Esophagus (tissue), 2 donors: Measurements from ENCODE around the gene UTF1. TPM values are rescaled to one million over a fixed set of nuclear protein-coding genes. Genes with fewer than 3 reads are reported as not detected.

ENCODE experiments used
- H3K27ac ChIP-seq, 2 donors: one replicate each; pipeline ENCODE4 v1.5.1; 2013; ENCODE audit warnings: low read depth in 2 of 2, mild to moderate bottlenecking in 2 of 2, inconsistent platforms in 1 of 2, low read length in 1 of 2, moderate library complexity in 1 of 2
- H3K27me3 ChIP-seq, 2 donors: one replicate each; pipeline ENCODE4 v1.6.1; 2013; ENCODE audit warnings: low read length in 2 of 2, control low read depth in 1 of 2, mild to moderate bottlenecking in 1 of 2; ENCODE audit not compliant: insufficient read depth in 2 of 2, control insufficient read depth in 1 of 2
- H3K36me3 ChIP-seq, 2 donors: one replicate each; pipeline ENCODE4 v1.6.1; 2013; ENCODE audit warnings: low read length in 1 of 2; ENCODE audit not compliant: control insufficient read depth in 2 of 2, insufficient read depth in 2 of 2
- H3K4me1 ChIP-seq, 2 donors: one replicate each; pipeline ENCODE4 v1.6.1; 2013; ENCODE audit warnings: low read length in 1 of 2; ENCODE audit not compliant: control insufficient read depth in 2 of 2, insufficient read depth in 2 of 2
- H3K4me3 ChIP-seq, 2 donors: one replicate each; pipeline ENCODE4 v1.5.1; 2013; ENCODE audit warnings: low read length in 2 of 2, mild to moderate bottlenecking in 2 of 2, low read depth in 1 of 2, moderate library complexity in 1 of 2
- H3K9me3 ChIP-seq, 2 donors: one replicate each; pipeline ENCODE4 v1.6.1; 2013; ENCODE audit warnings: mild to moderate bottlenecking in 2 of 2, low read depth in 1 of 2, low read length in 1 of 2, moderate library complexity in 1 of 2; ENCODE audit not compliant: control insufficient read depth in 2 of 2, insufficient read depth in 1 of 2
- WGBS, 2 donors: extraction: QIAGEN DNeasy Blood & Tissue Kit; methylation state at CpG; one replicate each; pipeline ENCODE4 v1.1.7; 2013; 5-methylcytosine and 5-hydroxymethylcytosine counted together
- polyA plus RNA-seq, 2 donors: library from polyadenylated mRNA; stranded (reverse); fragments of 200-250 nt; gene quantifications; one replicate each; pipeline ENCODE4 v1.2.3, GENCODE V29; 2013
- donor health status: healthy with polysubstance abuse.
- donor health status: Bipolar disorder and iron deficiency.

UTF1 gene, protein sequence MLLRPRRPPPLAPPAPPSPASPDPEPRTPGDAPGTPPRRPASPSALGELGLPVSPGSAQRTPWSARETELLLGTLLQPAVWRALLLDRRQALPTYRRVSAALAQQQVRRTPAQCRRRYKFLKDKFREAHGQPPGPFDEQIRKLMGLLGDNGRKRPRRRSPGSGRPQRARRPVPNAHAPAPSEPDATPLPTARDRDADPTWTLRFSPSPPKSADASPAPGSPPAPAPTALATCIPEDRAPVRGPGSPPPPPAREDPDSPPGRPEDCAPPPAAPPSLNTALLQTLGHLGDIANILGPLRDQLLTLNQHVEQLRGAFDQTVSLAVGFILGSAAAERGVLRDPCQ
- polyA plus RNA-seq, result not detected

DNA sequence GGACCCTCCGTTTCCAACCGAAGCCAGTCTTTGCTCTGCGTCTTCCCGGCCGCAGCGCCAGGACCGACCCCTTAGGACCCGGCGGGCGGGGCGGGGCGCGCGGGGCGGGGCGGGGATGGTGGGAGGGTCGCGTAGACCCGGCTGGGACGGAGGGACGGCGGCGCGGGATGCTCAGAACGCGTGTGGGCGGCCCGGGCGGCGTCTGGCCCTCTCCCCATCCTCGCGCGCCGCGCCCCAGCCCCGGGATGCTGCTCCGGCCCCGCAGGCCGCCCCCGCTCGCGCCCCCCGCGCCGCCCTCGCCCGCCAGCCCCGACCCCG, at the start of gene UTF1:
TSS of gene UTF1 (plus strand) at position 174 of the 318 bp plus-strand sequence. CDS start at position 246, 72 bp downstream.
- Histone ChIP-seq H3K27ac (no peak within 1 kb of the TSS), H3K36me3 (no peaks in the 10 kb centered on the region), H3K9me3 (peaks cover 0 to 3% of the 10 kb centered on the region in 2 donors), H3K4me1 (peaks cover 0 to 6% of the 10 kb centered on the region in 2 donors), H3K27me3 (peaks cover 0 to 21% of the 10 kb centered on the region in 2 donors), H3K4me3 (no peak within 1 kb of the TSS)
- WGBS, 2 donors, result 2% methylated on average over 7 to 49 of the region's 49 CpGs

DNA sequence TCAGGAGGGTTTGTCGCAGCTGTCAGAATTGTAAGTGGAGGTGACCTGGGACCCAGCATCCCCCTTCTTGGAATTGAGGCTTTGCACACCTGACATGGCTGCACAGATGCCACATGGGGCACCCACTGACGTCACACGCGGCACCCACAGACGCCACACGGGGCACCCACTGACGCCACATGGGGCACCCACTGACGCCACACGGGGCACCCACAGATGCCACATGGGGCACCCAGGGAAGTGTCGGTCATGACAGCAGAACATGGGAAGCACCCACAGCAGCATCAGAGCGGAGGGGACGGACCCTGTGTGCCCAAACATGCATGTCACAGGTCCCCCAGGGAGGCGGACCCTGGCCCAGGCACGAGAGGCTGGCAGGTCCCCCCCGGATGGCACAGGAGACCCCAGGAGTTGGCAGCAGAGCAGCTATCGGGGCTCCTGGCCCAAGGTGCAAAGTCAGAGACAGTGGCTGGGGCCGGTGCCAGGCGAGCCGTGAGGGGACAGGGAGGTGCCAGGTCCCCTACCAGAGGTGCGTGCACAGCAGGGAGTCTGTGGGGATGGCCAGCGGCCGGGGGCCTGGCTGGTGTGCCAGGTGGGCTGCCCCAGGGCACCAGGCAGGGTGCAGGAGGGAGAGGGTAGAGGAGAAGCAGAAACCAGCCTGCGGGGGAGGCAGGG, 48.9 kb upstream of the UTF1 start:
- WGBS, 2 donors, result 86 to 87% methylated on average over 23 of the region's 23 CpGs
- peaks cover 2 to 4% of the 10 kb centered on the region in 2 donors for H3K4me1 ChIP-seq
- H3K9me3 ChIP-seq, result peaks cover 0 to 20% of the 10 kb centered on the region in 2 donors
- no peak overlapping the region for H3K27ac ChIP-seq
- H3K4me3 ChIP-seq, result no peak overlapping the region
- no peaks in the 10 kb centered on the region for H3K27me3 ChIP-seq
- no peaks in the 10 kb centered on the region for H3K36me3 ChIP-seq

DNA sequence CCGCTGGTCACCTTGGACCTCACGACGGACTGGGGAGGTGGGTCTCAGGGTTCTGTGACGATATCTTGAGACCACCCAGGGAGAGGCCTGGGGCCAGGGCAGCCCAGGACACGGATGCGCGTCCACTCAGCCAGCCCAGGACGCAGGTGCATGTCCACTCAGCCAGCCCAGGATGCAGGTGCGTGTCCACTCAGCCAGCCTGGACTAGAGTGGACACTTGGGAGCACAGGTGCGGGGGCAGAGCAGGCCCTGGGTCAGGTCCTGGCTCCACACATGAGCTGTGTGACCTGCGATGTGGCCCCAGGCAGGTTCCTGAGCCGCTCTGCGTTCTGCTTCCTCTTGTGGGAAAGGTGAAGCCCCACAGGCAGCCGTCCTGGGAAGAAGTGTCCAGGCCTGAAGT, 47.8 kb upstream of the UTF1 start:
- H3K27me3 ChIP-seq, result no peaks in the 10 kb centered on the region
- H3K4me3 ChIP-seq, result no peak overlapping the region
- H3K36me3 ChIP-seq, result no peaks in the 10 kb centered on the region
- WGBS, 2 donors, result 77 to 78% methylated on average over 14 of the region's 14 CpGs
- peaks cover 0 to 21% of the 10 kb centered on the region in 2 donors for H3K9me3 ChIP-seq
- H3K4me1 ChIP-seq, result peaks cover 2 to 4% of the 10 kb centered on the region in 2 donors
- H3K27ac ChIP-seq, result no peak overlapping the region

DNA sequence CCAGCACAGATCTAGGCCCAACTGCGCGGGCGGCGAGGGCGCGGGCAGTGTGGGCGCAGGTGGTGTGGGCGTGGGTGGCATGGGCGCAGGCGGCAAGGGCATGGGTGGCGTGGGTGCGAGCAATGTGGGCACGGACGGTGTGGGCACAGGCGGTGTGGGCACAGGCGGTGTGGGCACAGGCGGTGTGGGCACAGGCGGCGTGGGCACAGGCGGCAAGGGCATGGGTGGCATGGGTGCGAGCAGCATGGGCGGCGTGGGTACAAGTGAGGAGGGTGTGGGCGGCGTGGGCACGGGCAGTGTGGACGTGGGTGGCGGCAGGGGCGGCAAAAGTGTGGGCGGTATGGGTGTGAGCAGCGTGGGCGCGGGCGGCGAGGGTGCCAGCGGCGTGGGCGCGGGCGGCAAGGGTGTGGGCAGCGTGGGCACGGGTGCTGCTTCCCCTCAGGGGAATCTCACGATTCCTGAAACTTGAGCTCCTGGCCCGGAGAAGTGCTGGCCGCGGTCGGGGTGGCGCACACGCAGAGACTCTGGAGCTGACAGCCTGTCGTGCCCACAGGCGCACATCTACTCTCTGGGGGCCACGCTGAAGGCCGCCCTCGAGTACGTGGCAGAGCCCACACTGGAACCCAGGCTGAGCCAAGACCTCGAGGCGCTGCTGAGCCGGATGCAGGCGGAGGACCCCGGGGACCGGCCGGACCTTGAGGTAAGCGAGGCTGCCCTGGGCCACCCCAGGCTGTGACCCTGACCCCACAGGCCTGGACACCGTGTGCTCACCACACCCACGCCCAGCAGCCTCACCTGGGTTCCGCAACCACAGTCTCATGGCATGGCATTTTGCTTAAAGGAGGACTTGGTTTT, 47.0 kb upstream of the UTF1 start:
- 89 to 90% methylated on average over 66 of the region's 66 CpGs for WGBS, 2 donors
- peaks cover 0 to 14% of the 10 kb centered on the region in 2 donors for H3K9me3 ChIP-seq

DNA sequence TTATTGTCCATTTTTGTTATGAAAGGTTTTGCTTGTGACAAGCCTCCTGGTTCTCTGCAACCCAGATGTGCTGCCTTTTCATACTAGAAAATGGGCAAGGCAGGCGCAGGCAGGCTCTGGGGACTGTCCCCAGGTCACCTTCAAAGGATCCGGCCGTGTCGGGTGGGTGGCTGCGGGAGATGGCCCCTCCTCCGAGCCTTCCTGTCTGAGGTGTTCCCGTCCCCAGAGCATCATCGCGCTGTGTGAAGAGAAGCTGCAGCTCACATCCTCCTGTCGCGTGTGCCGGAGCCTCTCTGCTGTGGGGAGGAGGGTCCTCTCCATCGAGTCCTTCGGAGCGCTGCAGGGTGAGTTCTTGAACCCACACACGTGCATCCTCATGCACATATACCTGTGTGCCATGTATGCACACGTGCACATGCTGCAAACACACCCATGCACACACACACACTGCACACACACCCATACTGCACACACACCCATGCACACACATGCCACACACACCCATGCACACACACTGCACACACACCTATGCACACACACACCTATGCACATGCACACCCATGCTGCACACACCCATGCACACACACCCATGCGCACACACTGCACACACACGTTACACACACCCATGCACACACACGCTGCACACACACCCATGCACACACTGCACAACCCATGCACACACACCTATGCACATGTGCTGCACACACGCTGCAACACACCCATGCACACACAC, 46.2 kb upstream of the UTF1 start:
- whole genome bisulfite sequencing, 2 donors, result 81 to 87% methylated on average over 21 of the region's 21 CpGs

More for the DNA sequence above, 47.0 kb upstream of the UTF1 start:
- peaks cover 0 to 2% of the 10 kb centered on the region in 2 donors for H3K4me1 ChIP-seq
- H3K27me3 ChIP-seq, result no peaks in the 10 kb centered on the region
- H3K36me3 ChIP-seq, result no peaks in the 10 kb centered on the region
- H3K4me3 ChIP-seq, result no peak overlapping the region
- no peak overlapping the region for H3K27ac ChIP-seq

DNA sequence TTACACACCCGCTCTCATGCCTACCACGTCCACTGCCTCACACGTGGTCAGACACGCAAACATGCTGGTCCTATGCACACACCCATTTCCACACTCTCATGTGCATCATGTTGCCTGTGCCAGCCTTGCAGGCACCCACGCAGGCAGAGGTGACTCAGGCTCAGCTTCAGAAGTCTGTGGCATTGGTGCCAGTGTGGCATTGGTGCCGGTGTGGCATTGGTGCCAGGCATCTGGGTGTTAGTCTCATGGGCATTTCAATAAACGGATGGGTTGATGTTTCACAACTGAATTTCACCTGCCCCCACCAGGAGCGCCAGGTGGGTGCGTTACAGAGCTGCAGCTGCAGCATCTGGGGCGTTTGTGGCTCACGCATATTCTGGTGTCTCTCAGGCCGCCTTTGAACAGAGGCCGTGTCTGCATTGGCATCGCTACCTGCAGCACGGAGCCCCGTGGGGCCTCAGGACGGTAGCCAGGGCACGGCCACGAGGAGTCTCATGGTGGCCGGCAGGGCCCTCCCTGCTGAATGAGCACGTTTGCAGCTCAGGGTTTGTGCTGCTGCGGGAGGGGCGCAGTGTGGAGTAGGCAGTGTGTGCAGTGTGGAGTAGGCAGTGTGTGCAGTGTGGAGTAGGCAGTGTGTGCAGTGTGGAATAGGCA, 45.3 kb upstream of the UTF1 start:
- Histone ChIP-seq H3K4me3 (no peak overlapping the region), H3K27ac (no peak overlapping the region), H3K4me1 (peaks cover 0 to 2% of the 10 kb centered on the region in 2 donors), H3K36me3 (no peaks in the 10 kb centered on the region), H3K9me3 (peaks cover 0 to 16% of the 10 kb centered on the region in 2 donors), H3K27me3 (no peaks in the 10 kb centered on the region)
- 83 to 89% methylated on average over 23 of the region's 23 CpGs for WGBS, 2 donors

More for the DNA sequence above, 46.2 kb upstream of the UTF1 start:
- Histone ChIP-seq H3K9me3 (peaks cover 0 to 16% of the 10 kb centered on the region in 2 donors), H3K4me1 (peaks cover 0 to 2% of the 10 kb centered on the region in 2 donors), H3K27me3 (no peaks in the 10 kb centered on the region), H3K27ac (no peak overlapping the region), H3K36me3 (no peaks in the 10 kb centered on the region), H3K4me3 (no peak overlapping the region)

DNA sequence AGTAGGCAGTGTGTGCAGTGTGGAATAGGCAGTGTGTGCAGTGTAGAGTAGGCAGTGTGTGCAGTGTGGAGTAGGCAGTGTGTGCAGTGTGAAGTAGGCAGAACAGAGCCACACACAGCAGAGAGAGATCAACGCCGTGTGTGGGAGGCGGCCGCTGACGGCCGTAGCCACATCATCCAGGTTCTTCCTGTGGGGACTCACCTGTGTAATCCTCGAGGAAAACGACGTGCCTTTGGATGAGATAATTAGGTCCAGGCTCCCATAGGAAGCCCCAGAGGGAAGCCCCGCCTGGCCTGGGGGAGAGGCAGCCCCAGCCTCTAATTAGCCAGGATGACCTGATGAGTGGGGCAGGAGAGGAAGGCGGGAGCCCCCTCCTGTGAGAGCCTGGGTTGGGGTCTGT, 44.6 kb upstream of the UTF1 start:
- peaks cover 0 to 17% of the 10 kb centered on the region in 2 donors for H3K9me3 ChIP-seq
- WGBS, 2 donors, result 56 to 71% methylated on average over 10 to 11 of the region's 11 CpGs

DNA sequence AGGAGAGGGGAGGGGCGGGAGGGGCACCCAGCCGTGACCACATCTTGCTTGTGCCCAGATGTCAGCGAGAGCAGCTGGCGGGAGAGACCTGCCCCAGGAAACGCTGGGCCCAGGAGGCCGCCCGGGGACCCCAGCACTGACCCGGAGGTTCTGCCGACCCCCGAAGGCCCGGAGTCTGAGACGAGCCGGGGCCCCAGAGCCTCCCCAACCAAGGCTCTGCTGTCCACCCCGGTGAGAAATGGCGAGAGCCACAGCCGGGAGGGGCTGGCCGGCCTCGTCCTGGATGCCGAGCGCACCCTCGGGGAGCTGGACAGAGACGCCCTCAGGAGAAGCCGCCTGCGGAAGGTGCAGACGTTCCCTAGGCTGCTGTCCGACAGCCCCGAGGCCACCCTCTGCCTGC, 44.1 kb upstream of the UTF1 start:
- H3K4me1 ChIP-seq, result peaks cover 0 to 2% of the 10 kb centered on the region in 2 donors
- H3K9me3 ChIP-seq, result peaks cover 0 to 17% of the 10 kb centered on the region in 2 donors
- 66 to 75% methylated on average over 23 to 27 of the region's 27 CpGs for WGBS, 2 donors
- H3K27me3 ChIP-seq, result no peaks in the 10 kb centered on the region
- no peak overlapping the region for H3K4me3 ChIP-seq
- H3K27ac ChIP-seq, result no peak overlapping the region
- H3K36me3 ChIP-seq, result no peaks in the 10 kb centered on the region

More for the DNA sequence above, 44.6 kb upstream of the UTF1 start:
- H3K36me3 ChIP-seq, result no peaks in the 10 kb centered on the region
- H3K27ac ChIP-seq, result no peak overlapping the region
- H3K4me3 ChIP-seq, result no peak overlapping the region
- H3K4me1 ChIP-seq, result peaks cover 0 to 2% of the 10 kb centered on the region in 2 donors
- H3K27me3 ChIP-seq, result no peaks in the 10 kb centered on the region
